Adipocyte (in vitro differentiated cells): Measurements from ENCODE around the gene HAPLN2.
"Not testable (repeated sequence)": the region's sequence is repeated elsewhere in the genome, so short reads cannot be mapped to it uniquely, and the experiment has no call there.

Experiments
- DNase-seq: peaks from one replicate; pipeline ENCODE4 v3.0.0-alpha.2; 2015; ENCODE audit warnings: low read depth
- H3K27me3 ChIP-seq: replicated peaks from 2 replicates; pipeline ENCODE4 v1.7.0; 2013; ENCODE audit warnings: mild to moderate bottlenecking, low read length, moderate library complexity; ENCODE audit not compliant: control insufficient read depth, insufficient read depth
- H3K36me3 ChIP-seq: 2 replicates; pipeline ENCODE4 v1.7.0; 2013; ENCODE audit warnings: low read length, mild to moderate bottlenecking, moderate library complexity; ENCODE audit not compliant: control insufficient read depth, insufficient read depth, severe bottlenecking
- H3K4me1 ChIP-seq: 2 replicates; pipeline ENCODE4 v1.7.0; 2013; ENCODE audit warnings: mild to moderate bottlenecking, low read length, moderate library complexity; ENCODE audit not compliant: control insufficient read depth, insufficient read depth
- H3K4me3 ChIP-seq: 2 replicates; pipeline ENCODE4 v1.7.0; 2013; ENCODE audit warnings: mild to moderate bottlenecking, low read length, moderate library complexity
- H3K9ac ChIP-seq: 2 replicates; pipeline ENCODE4 v1.7.0; 2013; ENCODE audit warnings: mild to moderate bottlenecking, low read length, moderate library complexity
- H3K9me3 ChIP-seq: 2 replicates; pipeline ENCODE4 v1.7.0; 2013; ENCODE audit warnings: mild to moderate bottlenecking, low read length, moderate library complexity; ENCODE audit not compliant: control insufficient read depth

The HAPLN2 gene

DNA sequence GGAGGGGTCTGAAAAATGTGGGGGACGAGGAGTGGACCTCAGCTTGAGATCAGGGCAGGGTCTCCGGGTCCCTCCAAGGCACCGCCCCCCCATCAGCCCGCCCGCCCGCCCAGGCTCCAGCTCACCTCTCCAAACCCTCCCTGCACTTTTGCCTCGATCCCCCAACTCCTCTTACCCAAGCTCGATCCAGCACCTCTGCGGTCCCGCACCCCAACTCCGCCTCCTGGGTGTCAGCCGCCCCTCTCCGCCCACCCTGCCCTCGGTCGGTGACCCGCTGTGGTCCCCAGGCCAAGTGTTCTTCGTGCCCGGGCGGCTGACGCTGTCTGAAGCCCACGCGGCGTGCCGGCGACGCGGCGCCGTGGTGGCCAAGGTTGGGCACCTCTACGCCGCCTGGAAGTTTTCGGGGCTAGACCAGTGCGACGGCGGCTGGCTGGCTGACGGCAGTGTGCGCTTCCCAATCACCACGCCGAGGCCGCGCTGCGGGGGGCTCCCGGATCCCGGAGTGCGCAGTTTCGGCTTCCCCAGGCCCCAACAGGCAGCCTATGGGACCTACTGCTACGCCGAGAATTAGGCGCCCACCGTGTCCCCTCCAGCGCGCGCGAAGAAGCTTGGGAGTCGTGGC lies 5.7 kb downstream of the HAPLN2 start:
- no peaks in the 10 kb centered on the region for H3K9me3 ChIP-seq
- DNase-seq: no peak
- peaks cover 64% of the 10 kb centered on the region for H3K27me3 ChIP-seq
- H3K9ac ChIP-seq: no peak overlapping the region
- no peaks in the 10 kb centered on the region for H3K36me3 ChIP-seq
- peaks cover 3% of the 10 kb centered on the region for H3K4me1 ChIP-seq
- no peak overlapping the region for H3K4me3 ChIP-seq

- Histone ChIP-seq H3K9me3 (no peaks in the 10 kb centered on the region), H3K27me3 (peaks cover 62% of the 10 kb centered on the region), H3K4me1 (peaks cover 3% of the 10 kb centered on the region), H3K4me3 (no peak overlapping the region), H3K36me3 (no peaks in the 10 kb centered on the region), H3K9ac (no peak overlapping the region)
- DNase-seq: peak; percentile 80
Measured at GRCh38 chr1:156625436-156626078, 6.3 kb downstream of the HAPLN2 start.

DNA sequence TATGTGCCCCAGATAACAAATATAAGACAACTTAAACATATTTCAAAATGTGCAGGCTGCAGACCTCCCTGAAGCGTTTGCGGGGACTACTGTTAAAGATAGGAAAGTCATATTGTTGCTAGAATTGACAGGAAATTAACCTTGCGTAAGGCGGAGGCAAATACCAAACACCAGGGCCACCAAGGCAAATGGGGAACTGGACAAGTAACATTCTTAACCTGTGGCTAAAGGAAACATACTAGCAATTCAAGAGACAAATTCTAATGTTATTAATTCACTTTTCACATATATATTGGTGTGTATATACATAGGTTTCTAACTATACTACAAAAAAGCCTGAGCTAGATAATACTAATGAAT lies 6.8 kb downstream of the HAPLN2 start:
- peaks cover 3% of the 10 kb centered on the region for H3K4me1 ChIP-seq
- no peak overlapping the region for H3K9ac ChIP-seq
- DNase-seq: no peak
- H3K27me3 ChIP-seq: peaks cover 63% of the 10 kb centered on the region
- H3K9me3 ChIP-seq: no peaks in the 10 kb centered on the region
- no peak overlapping the region for H3K4me3 ChIP-seq
- no peaks in the 10 kb centered on the region for H3K36me3 ChIP-seq

- DNase-seq: peak; percentile 63
- no peaks in the 10 kb centered on the region for H3K36me3 ChIP-seq
- peaks cover 64% of the 10 kb centered on the region for H3K27me3 ChIP-seq
- H3K4me3 ChIP-seq: no peak overlapping the region
- H3K9ac ChIP-seq: no peak overlapping the region
- no peaks in the 10 kb centered on the region for H3K9me3 ChIP-seq
- H3K4me1 ChIP-seq: peaks cover 3% of the 10 kb centered on the region
Measured at GRCh38 chr1:156627313-156627880, 8.2 kb downstream of the HAPLN2 start.

DNA sequence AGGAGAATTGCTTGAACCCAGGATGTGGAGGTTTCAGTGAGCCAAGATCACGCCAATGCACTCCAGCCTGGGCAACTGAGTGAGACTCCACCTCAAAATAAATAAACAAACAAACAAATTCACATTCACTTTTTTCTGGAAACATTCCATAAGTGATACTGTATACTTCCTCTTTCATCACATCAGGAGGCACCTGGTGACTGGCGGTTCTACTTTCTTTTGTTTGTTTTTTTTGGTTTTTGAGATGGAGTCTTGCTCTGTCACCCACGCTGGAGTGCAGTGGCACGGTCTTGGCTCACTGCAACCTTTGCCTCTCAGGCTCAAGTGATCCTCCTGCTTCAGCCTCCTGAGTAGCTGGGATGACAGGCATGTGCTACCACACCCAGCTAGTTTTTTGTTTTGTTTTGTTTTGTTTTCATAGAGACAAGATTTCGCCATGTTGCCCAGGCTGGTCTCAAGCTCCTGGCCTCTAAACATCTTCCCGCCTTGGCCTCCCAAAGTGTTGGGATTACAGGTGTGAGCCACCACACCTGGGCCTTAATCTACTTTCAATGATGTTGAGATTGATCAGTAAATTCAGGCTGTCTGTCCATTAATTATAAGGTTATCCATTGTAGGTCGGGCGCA lies 10.7 kb downstream of the HAPLN2 start:
- Histone ChIP-seq H3K36me3 (no peaks in the 10 kb centered on the region), H3K4me3 (no peak overlapping the region), H3K9ac (no peak overlapping the region), H3K9me3 (no peaks in the 10 kb centered on the region), H3K27me3 (peaks cover 78% of the 10 kb centered on the region), H3K4me1 (peaks cover 2% of the 10 kb centered on the region)
- DNase-seq: no peak

- H3K27me3 ChIP-seq: peaks cover 76% of the 10 kb centered on the region
Measured at GRCh38 chr1:156631152-156631551, 11.9 kb downstream of the HAPLN2 start.

DNA sequence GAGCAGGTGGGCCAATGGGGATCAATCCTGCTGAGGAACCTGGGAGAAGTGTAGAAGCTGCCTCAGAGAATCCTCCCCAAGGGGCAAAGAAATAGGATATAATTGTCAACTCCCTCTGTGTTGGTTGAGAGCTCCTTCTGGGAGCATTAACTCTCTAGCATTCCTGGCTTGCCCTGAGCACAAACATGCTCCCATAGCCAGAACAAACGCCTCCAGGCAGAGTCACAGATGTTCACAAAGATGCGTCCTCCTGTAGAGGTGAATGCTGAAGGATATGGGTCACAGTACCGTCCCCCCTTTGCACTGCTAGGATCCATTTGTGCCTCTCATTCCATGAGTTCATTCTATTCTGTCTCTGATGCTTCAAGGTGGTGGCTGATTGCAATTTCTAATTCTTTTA lies 13.1 kb downstream of the HAPLN2 start:
- Histone ChIP-seq H3K36me3 (no peaks in the 10 kb centered on the region), H3K9me3 (no peaks in the 10 kb centered on the region), H3K27me3 (peaks cover 79% of the 10 kb centered on the region), H3K4me3 (no peak overlapping the region), H3K9ac (no peak overlapping the region), H3K4me1 (no peaks in the 10 kb centered on the region)
- DNase-seq: no peak

More at GRCh38 chr1:156631152-156631551, 11.9 kb downstream of the HAPLN2 start:
- not testable (repeated sequence) for H3K9me3 ChIP-seq, H3K9ac ChIP-seq, H3K4me3 ChIP-seq, H3K4me1 ChIP-seq, H3K36me3 ChIP-seq, DNase-seq

GRCh38 chr1:156638189-156638985 lies 19.2 kb downstream of the HAPLN2 start:
- Histone ChIP-seq H3K4me3 (no peak overlapping the region), H3K9me3 (no peaks in the 10 kb centered on the region), H3K36me3 (no peaks in the 10 kb centered on the region), H3K9ac (no peak overlapping the region), H3K4me1 (no peaks in the 10 kb centered on the region), H3K27me3 (peaks cover 83% of the 10 kb centered on the region)
- DNase-seq: no peak

DNA sequence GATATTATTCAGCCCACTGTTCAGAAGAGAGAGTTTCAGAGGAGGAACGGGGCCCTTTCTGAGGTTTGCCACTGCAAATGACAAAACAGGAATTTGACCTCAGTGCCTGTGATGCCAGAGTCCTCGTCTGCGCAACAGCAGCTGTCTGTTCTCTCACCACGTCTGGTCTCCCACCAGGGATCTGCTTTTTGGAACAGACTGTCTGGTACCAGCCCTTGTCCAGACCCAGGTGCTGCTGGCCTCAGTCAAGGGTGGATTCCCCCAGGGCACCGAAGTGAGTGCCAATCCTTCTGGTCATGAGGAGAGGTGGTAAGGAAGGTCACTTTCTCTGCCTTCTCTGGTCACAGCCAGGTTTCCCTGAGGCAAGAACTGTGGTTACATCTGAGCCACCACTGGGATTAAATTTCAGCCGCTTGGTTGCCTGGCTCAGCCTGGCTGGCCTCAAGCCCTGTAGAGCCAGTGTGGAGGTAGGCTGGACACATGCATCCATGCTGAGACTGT lies 20.4 kb downstream of the HAPLN2 start:
- Histone ChIP-seq H3K9me3 (no peaks in the 10 kb centered on the region), H3K27me3 (peaks cover 85% of the 10 kb centered on the region), H3K4me1 (no peaks in the 10 kb centered on the region), H3K36me3 (no peaks in the 10 kb centered on the region), H3K9ac (no peak overlapping the region), H3K4me3 (no peak overlapping the region)
- DNase-seq: no peak

DNA sequence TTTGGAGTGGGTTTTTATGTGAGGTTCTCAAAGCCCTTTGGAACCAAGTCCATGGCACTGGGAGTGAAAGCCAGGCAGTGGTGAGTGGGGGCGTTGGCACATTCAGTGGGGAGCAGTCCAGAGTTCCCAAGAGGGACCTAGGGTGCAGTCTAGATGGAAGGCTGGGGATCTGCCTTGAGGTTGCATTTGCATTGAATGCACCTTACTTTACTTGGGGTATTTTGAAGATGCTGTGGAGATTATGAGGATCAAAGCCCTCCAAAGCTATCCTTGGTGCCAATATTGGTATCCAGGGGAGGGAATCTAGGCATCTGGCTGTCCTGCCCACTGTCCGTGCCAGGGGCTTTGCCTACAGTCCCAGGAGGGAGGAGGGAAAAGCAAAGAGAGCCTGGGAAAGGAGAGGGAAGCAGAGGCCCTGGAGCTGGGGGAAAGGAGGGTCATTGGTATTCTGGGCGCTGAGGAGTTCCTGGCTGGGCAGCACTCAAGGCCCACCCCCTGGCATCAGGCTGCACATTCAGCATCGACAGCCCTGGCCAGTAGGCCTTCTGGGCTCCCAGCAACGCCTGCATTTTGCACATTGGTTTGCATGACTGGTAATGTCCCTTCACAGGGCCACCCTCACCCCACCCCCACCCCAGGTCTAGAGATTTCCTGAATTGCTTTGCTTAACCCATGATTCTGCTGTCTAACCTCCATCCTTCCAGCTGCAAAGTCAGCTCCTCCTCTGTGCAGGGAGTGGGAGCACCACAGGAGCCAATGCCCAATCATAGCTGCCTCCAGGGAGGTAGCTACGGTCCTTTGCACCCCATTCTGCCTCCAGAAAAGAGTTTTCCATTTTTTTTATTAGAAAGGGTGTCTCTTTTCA lies 21.9 kb downstream of the HAPLN2 start:
- H3K4me3 ChIP-seq: no peak overlapping the region
- no peaks in the 10 kb centered on the region for H3K9me3 ChIP-seq
- H3K9ac ChIP-seq: no peak overlapping the region
- no peaks in the 10 kb centered on the region for H3K4me1 ChIP-seq
- H3K36me3 ChIP-seq: no peaks in the 10 kb centered on the region
- peaks cover 87% of the 10 kb centered on the region for H3K27me3 ChIP-seq
- DNase-seq: no peak
